MM.1S (cell line): Measurements from ENCODE around the gene CERKL.

Experiments used
- CTCF ChIP-seq: fragments of 300-600 bp; sonication (generic); IDR thresholded peaks from 2 replicates; pipeline ENCODE4 v1.5.1; 2016; ENCODE audit warnings: antibody characterized with exemption, low read length, mixed read lengths
- EZH2phosphoT487 ChIP-seq: fragments of 300-600 bp; sonication (generic); IDR thresholded peaks from 2 replicates; pipeline ENCODE4 v1.6.1; 2018; ENCODE audit warnings: antibody characterized with exemption, low read length

DNA sequence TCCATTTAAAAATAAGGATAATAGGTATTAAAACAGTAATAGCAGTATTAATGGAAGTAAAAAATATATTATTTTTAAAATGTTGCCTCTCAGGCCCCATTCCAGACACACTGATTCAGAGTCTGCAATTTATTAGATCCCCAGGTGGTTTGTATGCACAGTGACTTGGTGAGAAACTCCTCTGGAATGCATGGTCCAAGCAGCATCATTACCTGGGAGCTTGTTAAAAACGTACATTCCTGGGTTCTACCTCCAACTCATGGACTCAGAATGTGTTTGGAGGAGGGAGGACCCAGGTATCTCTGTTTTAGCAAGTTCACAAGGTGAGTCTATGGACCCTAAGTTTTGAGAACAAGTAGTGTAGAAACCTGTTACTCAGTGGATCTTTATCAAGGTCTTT is 104.1 kb downstream of the CERKL start:
- TF ChIP-seq CTCF (no peak), EZH2phosphoT487 (no peak)
